BLaER1 treated with 17β-estradiol and CSF1 and Interleukin-3, amounts not matched to agents 10 nM and 100 nM (cell line): ENCODE measurements around the gene SURF6.
"Not testable (repeated sequence)": the region's sequence is repeated elsewhere in the genome, so short reads cannot be mapped to it uniquely, and the experiment has no call there.

Experiments
- H3K27ac ChIP-seq, 11 experiments: shearing (Covaris generic); formaldehyde crosslinking; 2 replicates each; pipeline ENCODE4 v1.8.1; 2022
- H3K27me3 ChIP-seq, 11 experiments: shearing (Covaris generic); formaldehyde crosslinking; 2 replicates each; pipeline ENCODE4 v1.8.1; 2022
- H3K36me3 ChIP-seq, 11 experiments: shearing (Covaris generic); formaldehyde crosslinking; 2 replicates each; pipeline ENCODE4 v1.8.1; 2022
- H3K4me1 ChIP-seq, 10 experiments: shearing (Covaris generic); formaldehyde crosslinking; 2 replicates each; pipeline ENCODE4 v1.8.1; 2022
- H3K4me2 ChIP-seq, 11 experiments: shearing (Covaris generic); formaldehyde crosslinking; 2 replicates each; pipeline ENCODE4 v1.8.1; 2022
- H3K4me3 ChIP-seq, 10 experiments: shearing (Covaris generic); formaldehyde crosslinking; 2 replicates each; pipeline ENCODE4 v1.8.1; 2022
- H3K9ac ChIP-seq, 11 experiments: shearing (Covaris generic); formaldehyde crosslinking; 2 replicates each; pipeline ENCODE4 v1.8.1; 2022
- H3K9me3 ChIP-seq, 11 experiments: shearing (Covaris generic); formaldehyde crosslinking; replicated peaks in 1 of 11; 2 replicates each; pipeline ENCODE4 v1.8.1; 2022
- H4K20me1 ChIP-seq, 11 experiments: shearing (Covaris generic); formaldehyde crosslinking; 2 replicates each; pipeline ENCODE4 v1.8.1; 2022
- Cebpa-rat ChIP-seq, 11 experiments: shearing (Covaris generic); IDR thresholded peaks; 2 replicates each; pipeline ENCODE4 v1.8.1; 2022

Gene SURF6

DNA sequence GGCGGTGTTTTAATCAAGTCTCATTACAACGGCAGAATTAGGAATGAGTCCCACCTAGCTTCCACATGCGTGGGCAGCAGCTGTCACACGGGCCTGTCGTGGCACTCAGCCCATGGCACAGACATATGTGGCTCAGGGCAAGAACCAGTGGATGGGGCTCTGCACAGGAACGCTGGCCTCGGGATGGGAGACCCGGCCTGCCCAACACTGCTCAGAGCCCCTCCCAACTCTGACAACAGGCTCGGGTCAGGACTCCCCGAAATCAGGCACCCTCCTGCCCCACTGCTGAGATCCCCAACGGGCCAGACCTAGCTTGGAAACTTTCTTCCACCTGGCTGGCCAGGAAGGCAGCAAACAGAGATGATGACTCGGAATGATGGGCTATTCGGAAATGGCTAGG, 4.9 kb upstream of the SURF6 start:
- Histone ChIP-seq H3K4me1 (peaks cover 60 to 97% (median 75%) of the 10 kb centered on the region in 10 experiments), H3K4me3 (peak overlapping the region in 3 of 10 experiments; percentile 25 to 53 (median 29); a peak in 5 of 20 replicates), H3K4me2 (peak overlapping the region; percentile 57 to 99 (median 85)), H3K36me3 (peaks cover 47 to 84% (median 74%) of the 10 kb centered on the region in 11 experiments), H3K9ac (peak overlapping the region; percentile 45 to 75 (median 67); a peak in 21 of 22 replicates), H4K20me1 (peaks cover 0 to 48% (median 18%) of the 10 kb centered on the region in 11 experiments; a peak in 16 of 22 replicates), H3K9me3 (no peaks in the 10 kb centered on the region; a peak in 1 of 22 replicates), H3K27me3 (no peaks in the 10 kb centered on the region), H3K27ac (peak overlapping the region; percentile 57 to 82 (median 75))
- TF ChIP-seq Cebpa-rat (IDR thresholded peaks at IDR 0.05) = no peak

DNA sequence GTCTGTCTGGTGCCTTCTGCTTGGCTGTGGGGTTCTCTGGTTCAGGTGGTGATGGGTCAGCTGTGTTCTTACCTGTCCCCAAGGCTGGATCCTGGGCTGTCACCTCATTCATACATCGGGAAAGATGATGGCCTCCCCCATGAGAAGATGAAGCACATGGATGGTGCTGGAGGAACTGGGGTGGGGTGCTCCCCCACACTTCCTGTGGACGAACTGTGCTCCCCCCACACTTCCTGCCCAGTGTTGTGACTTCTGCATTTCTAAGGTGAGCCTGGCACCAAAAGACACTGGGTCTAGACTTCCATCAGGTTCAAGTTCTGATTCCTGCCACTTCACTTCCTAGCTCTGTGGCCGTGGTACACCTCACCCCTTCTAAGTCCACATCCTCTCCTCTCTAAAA, 4.3 kb upstream of the SURF6 start:
- H3K9me3 ChIP-seq = no peaks in the 10 kb centered on the region; a peak in 1 of 22 replicates
- H3K9ac ChIP-seq = peak overlapping the region; percentile 18 to 75 (median 65); a peak in 16 of 22 replicates
- H3K4me1 ChIP-seq = peaks cover 55 to 90% (median 71%) of the 10 kb centered on the region in 10 experiments
- H3K36me3 ChIP-seq = peaks cover 41 to 78% (median 67%) of the 10 kb centered on the region in 11 experiments
- H3K27ac ChIP-seq = peak overlapping the region; percentile 23 to 82 (median 75); a peak in 20 of 22 replicates
- peak overlapping the region in 4 of 10 experiments; percentile 8 to 49 (median 27); a peak in 6 of 20 replicates for H3K4me3 ChIP-seq
- no peak for TF ChIP-seq Cebpa-rat (IDR thresholded peaks at IDR 0.05)
- H3K4me2 ChIP-seq = peak overlapping the region; percentile 57 to 99 (median 85)
- H4K20me1 ChIP-seq = peaks cover 0 to 47% (median 12%) of the 10 kb centered on the region in 11 experiments; a peak in 12 of 22 replicates
- no peaks in the 10 kb centered on the region for H3K27me3 ChIP-seq

GRCh38 chr9:133339641-133340040, 3.7 kb upstream of the SURF6 start:
- Histone ChIP-seq H4K20me1 (peaks cover 0 to 47% (median 9%) of the 10 kb centered on the region in 11 experiments; a peak in 14 of 22 replicates), H3K9me3 (no peaks in the 10 kb centered on the region; a peak in 1 of 22 replicates), H3K27ac (peak overlapping the region; percentile 23 to 82 (median 75); a peak in 20 of 22 replicates), H3K4me1 (peaks cover 61 to 90% (median 77%) of the 10 kb centered on the region in 10 experiments), H3K36me3 (peaks cover 35 to 75% (median 63%) of the 10 kb centered on the region in 11 experiments), H3K4me3 (peak overlapping the region in 2 of 10 experiments; percentile 29 to 49; a peak in 5 of 20 replicates), H3K27me3 (no peaks in the 10 kb centered on the region), H3K4me2 (peak overlapping the region; percentile 57 to 99 (median 85); a peak in 20 of 22 replicates), H3K9ac (peak overlapping the region in 10 of 11 experiments; percentile 3 to 70 (median 56); a peak in 11 of 22 replicates)
- TF ChIP-seq Cebpa-rat (IDR thresholded peaks at IDR 0.05) = no peak

GRCh38 chr9:133334888-133335287, 1.1 kb downstream of the SURF6 start:
- H3K9me3 ChIP-seq, H3K27me3 ChIP-seq: not testable (repeated sequence)
- 0 out of 22 replicates have a peak, but pooled peaks of 1 of the 11 experiments have one; percentile 9 for TF ChIP-seq Cebpa-rat (IDR thresholded peaks at IDR 0.05)
- H3K9ac ChIP-seq = peak overlapping the region; percentile 78 to 96 (median 88)
- peak overlapping the region in 10 of 11 experiments; percentile 66 to 95 (median 84); a peak in 17 of 22 replicates for H3K27ac ChIP-seq
- peaks cover 7 to 60% (median 52%) of the 10 kb centered on the region in 11 experiments; a peak in 21 of 22 replicates for H4K20me1 ChIP-seq
- peaks cover 24 to 68% (median 46%) of the 10 kb centered on the region in 10 experiments for H3K4me1 ChIP-seq
- peaks cover 47 to 75% (median 65%) of the 10 kb centered on the region in 11 experiments for H3K36me3 ChIP-seq
- peak overlapping the region; percentile 79 to 99 (median 92) for H3K4me3 ChIP-seq
- H3K4me2 ChIP-seq = peak overlapping the region; percentile 81 to 99 (median 87)

- H3K4me3 ChIP-seq = peak overlapping the region; percentile 79 to 99 (median 92); a peak in 16 of 20 replicates
- peaks cover 7 to 68% (median 59%) of the 10 kb centered on the region in 11 experiments; a peak in 21 of 22 replicates for H4K20me1 ChIP-seq
- TF ChIP-seq Cebpa-rat (IDR thresholded peaks at IDR 0.05) = no peak
- H3K27me3 ChIP-seq = no peaks in the 10 kb centered on the region
- peak overlapping the region; percentile 78 to 96 (median 88); a peak in 19 of 22 replicates for H3K9ac ChIP-seq
- peaks cover 21 to 61% (median 38%) of the 10 kb centered on the region in 10 experiments for H3K4me1 ChIP-seq
- H3K4me2 ChIP-seq = peak overlapping the region; percentile 81 to 99 (median 87)
- peaks cover 44 to 73% (median 62%) of the 10 kb centered on the region in 11 experiments for H3K36me3 ChIP-seq
- H3K9me3 ChIP-seq = no peaks in the 10 kb centered on the region
- peak overlapping the region in 2 of 11 experiments; percentile 86 to 89; a peak in 1 of 22 replicates for H3K27ac ChIP-seq
Measured at GRCh38 chr9:133334161-133334560, 1.8 kb downstream of the SURF6 start.

GRCh38 chr9:133333566-133333965, 2.4 kb downstream of the SURF6 start:
- no peak for TF ChIP-seq Cebpa-rat (IDR thresholded peaks at IDR 0.05)
- Histone ChIP-seq H3K4me3 (peak overlapping the region in 2 of 10 experiments; percentile 85 to 98; a peak in 1 of 20 replicates), H4K20me1 (peaks cover 7 to 74% (median 65%) of the 10 kb centered on the region in 11 experiments; a peak in 21 of 22 replicates), H3K27ac (no peak overlapping the region), H3K36me3 (peaks cover 44 to 73% (median 61%) of the 10 kb centered on the region in 11 experiments), H3K27me3 (no peaks in the 10 kb centered on the region), H3K9me3 (no peaks in the 10 kb centered on the region), H3K4me1 (peaks cover 21 to 55% (median 34%) of the 10 kb centered on the region in 10 experiments), H3K9ac (peak overlapping the region in 8 of 11 experiments; percentile 9 to 92 (median 88); a peak in 9 of 22 replicates), H3K4me2 (peak overlapping the region in 9 of 11 experiments; percentile 81 to 99 (median 87); a peak in 12 of 22 replicates)

DNA sequence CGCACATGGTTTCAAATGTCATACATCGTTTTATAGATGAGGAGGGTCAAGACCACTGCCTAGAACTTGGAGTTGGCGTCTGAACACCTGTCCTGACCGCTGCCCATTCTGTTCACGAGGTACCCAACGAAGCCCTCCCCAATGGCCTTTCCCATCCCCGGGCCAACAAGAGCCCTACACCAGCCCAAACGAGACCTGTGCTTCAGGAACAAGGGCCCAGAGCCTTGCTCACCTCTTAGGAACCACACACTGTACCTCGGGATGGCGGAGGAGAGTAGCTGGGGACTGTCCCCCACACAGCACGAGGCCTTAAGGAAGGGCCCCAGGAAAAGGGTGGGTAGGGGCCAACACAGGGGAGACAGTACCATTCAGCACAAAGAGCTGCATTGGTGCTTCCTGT, 3.0 kb downstream of the SURF6 start:
- Histone ChIP-seq H3K36me3 (peaks cover 44 to 73% (median 60%) of the 10 kb centered on the region in 11 experiments), H4K20me1 (peaks cover 7 to 79% (median 71%) of the 10 kb centered on the region in 11 experiments; a peak in 21 of 22 replicates), H3K4me1 (peaks cover 21 to 49% (median 33%) of the 10 kb centered on the region in 10 experiments), H3K4me3 (no peak overlapping the region), H3K4me2 (peak overlapping the region in 4 of 11 experiments; percentile 83 to 99 (median 90); a peak in 5 of 22 replicates), H3K9me3 (no peaks in the 10 kb centered on the region), H3K9ac (peak overlapping the region in 6 of 11 experiments; percentile 9 to 92 (median 58); a peak in 7 of 22 replicates), H3K27me3 (no peaks in the 10 kb centered on the region), H3K27ac (no peak overlapping the region)
- TF ChIP-seq Cebpa-rat (IDR thresholded peaks at IDR 0.05) = no peak

DNA sequence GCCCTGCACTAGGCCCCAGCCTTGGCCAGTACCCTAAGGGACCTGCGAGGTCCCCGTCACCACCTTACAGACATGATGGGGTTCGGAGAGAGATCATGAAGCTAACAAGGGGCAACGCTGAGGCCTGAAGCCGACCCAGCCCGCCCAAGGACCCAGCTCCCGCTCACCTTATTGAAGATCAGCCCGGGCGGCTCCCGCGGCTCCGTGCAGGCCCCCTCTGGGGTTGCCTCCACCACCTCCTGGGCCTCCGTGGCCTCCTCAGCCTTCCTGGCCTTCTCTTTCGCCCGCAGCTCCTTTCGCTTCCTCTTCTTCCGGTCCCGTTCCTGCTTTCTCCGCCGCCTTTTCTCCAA, 3.6 kb downstream of the SURF6 start:
- Histone ChIP-seq H4K20me1 (peaks cover 7 to 85% (median 75%) of the 10 kb centered on the region in 11 experiments; a peak in 21 of 22 replicates), H3K36me3 (peaks cover 44 to 72% (median 58%) of the 10 kb centered on the region in 11 experiments)

More for the DNA sequence above, 3.6 kb downstream of the SURF6 start:
- peak overlapping the region in 4 of 11 experiments; percentile 13 to 51 (median 36); a peak in 5 of 22 replicates for H3K9ac ChIP-seq
- no peaks in the 10 kb centered on the region for H3K27me3 ChIP-seq
- no peak for TF ChIP-seq Cebpa-rat (IDR thresholded peaks at IDR 0.05)
- no peak overlapping the region for H3K4me2 ChIP-seq
- no peak overlapping the region for H3K27ac ChIP-seq
- no peak overlapping the region for H3K4me3 ChIP-seq
- H3K9me3 ChIP-seq = no peaks in the 10 kb centered on the region
- peaks cover 21 to 43% (median 30%) of the 10 kb centered on the region in 10 experiments for H3K4me1 ChIP-seq
